KMS-11 (cell line): Measurements from ENCODE around the gene ALS2CL.

Experiments
- H2AFZ ChIP-seq: fragments of 200-600 bp; sonication (generic); 2 replicates; pipeline ENCODE4 v1.6.1; 2016; ENCODE audit warnings: antibody characterized with exemption, mixed run types, low read depth
- H3K27ac ChIP-seq: fragments of 200-600 bp; sonication (generic); 2 replicates; pipeline ENCODE4 v1.6.1; 2016; ENCODE audit warnings: mild to moderate bottlenecking, mixed run types
- H3K27me3 ChIP-seq: fragments of 200-600 bp; sonication (generic); 2 replicates; pipeline ENCODE4 v1.6.1; 2017; ENCODE audit warnings: mild to moderate bottlenecking, low read depth, mixed run types, moderate library complexity; ENCODE audit not compliant: insufficient read depth
- H3K36me3 ChIP-seq: fragments of 200-600 bp; sonication (generic); 2 replicates; pipeline ENCODE4 v1.6.1; 2017; ENCODE audit warnings: mild to moderate bottlenecking, mixed run types; ENCODE audit not compliant: insufficient read depth
- H3K4me1 ChIP-seq: fragments of 200-600 bp; sonication (generic); 2 replicates; pipeline ENCODE4 v1.6.1; 2016; ENCODE audit warnings: mild to moderate bottlenecking, low read depth, mixed run types; ENCODE audit not compliant: poor library complexity, severe bottlenecking
- H3K4me2 ChIP-seq: fragments of 200-600 bp; sonication (generic); 2 replicates; pipeline ENCODE4 v1.7.0; 2016; ENCODE audit warnings: mild to moderate bottlenecking, mixed run types
- H3K4me3 ChIP-seq: fragments of 200-600 bp; sonication (generic); IDR thresholded peaks from 2 replicates; pipeline ENCODE4 v1.6.1; 2017; ENCODE audit warnings: low read depth, low read length, mixed read lengths; ENCODE audit not compliant: insufficient read depth
- H3K79me2 ChIP-seq: fragments of 200-600 bp; sonication (generic); 2 replicates; pipeline ENCODE4 v1.6.1; 2016; ENCODE audit warnings: low read depth, mixed run types; ENCODE audit not compliant: insufficient read depth
- H3K9ac ChIP-seq: fragments of 200-600 bp; sonication (generic); 2 replicates; pipeline ENCODE4 v1.6.1; 2016; ENCODE audit warnings: mild to moderate bottlenecking, mixed run types
- H4K20me1 ChIP-seq: fragments of 200-600 bp; sonication (generic); 2 replicates; pipeline ENCODE4 v1.6.1; 2016; ENCODE audit warnings: mild to moderate bottlenecking, mixed run types; ENCODE audit not compliant: insufficient read depth
- TF ChIP-seq, protein P1 (sequence below): fragments of 200-600 bp; sonication (generic); conservative IDR thresholded peaks from 2 replicates; pipeline ENCODE4 v1.6.1; 2017; ENCODE audit warnings: low read depth, mild to moderate bottlenecking, antibody characterized with exemption, low read length, moderate library complexity, mixed read lengths

The ALS2CL gene

DNA sequence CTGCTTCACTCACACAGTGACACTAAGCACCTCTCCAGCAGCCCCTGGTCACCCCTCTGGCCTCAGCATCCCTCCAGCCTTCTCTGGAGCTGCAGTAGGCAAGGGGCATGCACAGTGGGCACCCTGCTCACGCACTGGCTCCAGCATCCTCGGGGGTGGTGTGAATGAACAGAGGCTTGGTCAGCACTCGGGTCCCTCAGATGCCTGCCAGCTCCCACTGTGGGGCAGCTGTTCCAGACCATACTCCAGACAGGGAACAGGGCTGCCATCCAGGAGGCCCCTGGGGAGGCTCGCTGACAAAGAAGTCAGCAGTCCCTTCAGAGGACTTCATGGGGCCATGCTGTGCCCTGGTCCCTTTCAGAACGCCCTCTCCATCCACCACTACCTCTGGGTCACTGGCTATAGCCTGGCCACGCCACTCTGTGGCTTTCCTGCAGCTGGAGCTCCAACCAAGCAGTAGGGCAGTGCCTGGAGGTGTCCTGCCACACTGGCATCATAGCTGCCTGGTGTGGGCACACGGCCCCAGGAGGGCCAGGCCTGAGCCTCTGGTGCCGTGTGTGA lies 26.3 kb downstream of the ALS2CL start:
- Histone ChIP-seq H3K27ac (no peak overlapping the region), H4K20me1 (no peaks in the 10 kb centered on the region), H3K79me2 (no peaks in the 10 kb centered on the region), H3K4me2 (no peak overlapping the region), H3K36me3 (no peaks in the 10 kb centered on the region), H3K9ac (no peak overlapping the region), H3K4me1 (no peaks in the 10 kb centered on the region), H3K4me3 (no peak overlapping the region), H3K27me3 (no peaks in the 10 kb centered on the region), H2AFZ (no peak overlapping the region)
- TF ChIP-seq, protein P1, sequence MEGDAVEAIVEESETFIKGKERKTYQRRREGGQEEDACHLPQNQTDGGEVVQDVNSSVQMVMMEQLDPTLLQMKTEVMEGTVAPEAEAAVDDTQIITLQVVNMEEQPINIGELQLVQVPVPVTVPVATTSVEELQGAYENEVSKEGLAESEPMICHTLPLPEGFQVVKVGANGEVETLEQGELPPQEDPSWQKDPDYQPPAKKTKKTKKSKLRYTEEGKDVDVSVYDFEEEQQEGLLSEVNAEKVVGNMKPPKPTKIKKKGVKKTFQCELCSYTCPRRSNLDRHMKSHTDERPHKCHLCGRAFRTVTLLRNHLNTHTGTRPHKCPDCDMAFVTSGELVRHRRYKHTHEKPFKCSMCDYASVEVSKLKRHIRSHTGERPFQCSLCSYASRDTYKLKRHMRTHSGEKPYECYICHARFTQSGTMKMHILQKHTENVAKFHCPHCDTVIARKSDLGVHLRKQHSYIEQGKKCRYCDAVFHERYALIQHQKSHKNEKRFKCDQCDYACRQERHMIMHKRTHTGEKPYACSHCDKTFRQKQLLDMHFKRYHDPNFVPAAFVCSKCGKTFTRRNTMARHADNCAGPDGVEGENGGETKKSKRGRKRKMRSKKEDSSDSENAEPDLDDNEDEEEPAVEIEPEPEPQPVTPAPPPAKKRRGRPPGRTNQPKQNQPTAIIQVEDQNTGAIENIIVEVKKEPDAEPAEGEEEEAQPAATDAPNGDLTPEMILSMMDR: no peak

DNA sequence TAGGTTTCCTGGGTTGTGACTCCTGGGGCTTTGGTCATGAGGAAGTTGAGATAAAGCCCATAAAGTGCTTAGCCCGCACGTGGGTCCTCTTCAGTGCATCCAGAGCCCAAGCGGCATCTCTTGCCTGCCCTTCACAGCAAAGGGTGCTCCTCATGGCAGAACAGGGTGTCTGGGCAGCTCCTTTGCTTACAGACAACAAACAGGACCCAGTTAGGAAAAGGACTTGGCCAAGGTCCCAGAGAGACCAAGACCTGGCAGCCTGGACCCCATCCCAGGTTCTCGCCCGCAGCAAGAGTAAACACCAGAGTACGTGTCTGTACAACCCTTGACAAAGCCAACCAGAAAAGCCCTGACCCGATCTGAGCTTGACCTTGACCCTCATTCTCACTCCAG lies 27.0 kb downstream of the ALS2CL start:
- H3K27me3 ChIP-seq: no peaks in the 10 kb centered on the region
- H3K79me2 ChIP-seq: no peaks in the 10 kb centered on the region
- no peaks in the 10 kb centered on the region for H3K4me1 ChIP-seq
- H3K36me3 ChIP-seq: no peaks in the 10 kb centered on the region
- no peak overlapping the region for H3K27ac ChIP-seq
- TF ChIP-seq, protein P1: no peak
- no peak overlapping the region for H3K4me2 ChIP-seq
- H3K9ac ChIP-seq: no peak overlapping the region
- no peaks in the 10 kb centered on the region for H4K20me1 ChIP-seq
- no peak overlapping the region for H3K4me3 ChIP-seq
- H2AFZ ChIP-seq: no peak overlapping the region

DNA sequence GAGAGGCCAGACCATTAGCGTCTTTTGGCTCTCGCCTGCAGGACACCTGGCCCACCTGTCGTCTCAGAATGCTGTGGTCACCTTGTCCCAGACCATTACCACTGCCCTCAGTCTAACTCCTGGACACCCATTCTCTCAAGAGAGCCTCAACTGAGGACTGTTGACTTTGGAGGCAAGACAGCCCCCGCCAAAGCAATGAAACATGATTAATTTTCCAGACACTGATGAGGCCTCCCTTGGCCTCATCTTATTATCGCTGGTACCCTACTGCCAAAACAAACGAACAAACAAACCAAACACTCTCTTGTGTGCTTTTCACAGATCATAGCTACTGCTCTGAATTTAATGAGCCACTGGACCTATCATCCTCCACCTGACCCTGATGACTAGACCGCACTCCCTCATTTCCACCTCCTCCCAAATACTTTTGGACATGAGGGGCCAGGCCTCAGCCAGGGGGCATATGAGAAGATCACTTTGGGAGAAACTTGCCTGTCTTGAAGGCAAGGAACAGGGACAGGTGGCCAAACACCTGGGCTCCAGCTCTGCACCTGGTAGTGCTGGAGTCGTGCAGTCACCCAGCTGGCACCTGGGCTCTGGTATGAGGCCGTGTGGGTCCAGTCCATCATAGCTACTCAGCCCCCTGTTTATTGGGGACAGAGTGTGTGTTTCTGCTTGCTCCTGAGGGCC lies 27.6 kb downstream of the ALS2CL start:
- H3K36me3 ChIP-seq: no peaks in the 10 kb centered on the region
- TF ChIP-seq, protein P1: no peak

DNA sequence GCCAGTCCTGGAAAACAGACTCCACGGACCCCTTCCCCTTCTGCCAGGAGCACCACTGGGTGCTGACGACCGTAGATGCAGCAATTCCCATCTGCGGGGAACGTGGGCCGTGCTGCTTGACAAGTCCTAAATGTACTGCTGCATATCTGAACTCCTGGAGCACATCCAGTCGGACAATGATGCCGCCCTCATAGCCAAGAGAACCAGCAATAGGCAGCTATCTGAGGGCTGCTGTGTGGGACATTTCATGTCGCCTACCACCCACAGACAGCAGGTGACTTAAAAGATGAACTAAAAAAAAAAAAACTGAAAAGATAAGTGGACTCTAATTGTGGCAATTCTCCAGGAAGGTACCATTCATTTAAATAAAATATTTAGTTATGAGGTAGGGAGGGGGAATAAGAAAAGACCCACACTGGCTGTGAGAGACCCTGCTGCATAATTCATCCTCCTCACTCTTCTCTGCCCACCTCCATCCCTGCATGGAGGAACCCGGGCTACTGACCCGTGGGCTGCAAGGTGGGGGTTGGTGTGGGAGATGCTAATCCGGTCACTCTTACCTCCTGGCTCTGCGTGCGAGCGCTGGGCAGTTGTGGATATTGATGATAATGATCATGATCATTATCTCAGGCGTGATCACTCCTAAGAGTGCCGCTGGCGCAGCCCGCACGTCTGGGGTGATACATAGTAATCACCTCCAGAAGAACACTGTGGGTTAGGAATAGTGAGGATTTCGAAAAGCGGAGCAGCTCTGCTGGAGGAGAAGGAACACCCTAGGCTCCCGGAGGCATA lies 28.3 kb downstream of the ALS2CL start:
- Histone ChIP-seq H4K20me1 (no peaks in the 10 kb centered on the region), H3K27me3 (no peaks in the 10 kb centered on the region), H3K4me2 (no peak overlapping the region), H3K4me1 (no peaks in the 10 kb centered on the region), H3K4me3 (no peak overlapping the region), H2AFZ (no peak overlapping the region), H3K27ac (no peak overlapping the region), H3K79me2 (no peaks in the 10 kb centered on the region), H3K9ac (no peak overlapping the region), H3K36me3 (no peaks in the 10 kb centered on the region)
- TF ChIP-seq, protein P1: no peak

More for the DNA sequence above, 27.6 kb downstream of the ALS2CL start:
- H3K4me3 ChIP-seq: no peak overlapping the region
- no peak overlapping the region for H3K9ac ChIP-seq
- H3K4me2 ChIP-seq: no peak overlapping the region
- H4K20me1 ChIP-seq: no peaks in the 10 kb centered on the region
- no peaks in the 10 kb centered on the region for H3K79me2 ChIP-seq
- H3K27ac ChIP-seq: no peak overlapping the region
- no peaks in the 10 kb centered on the region for H3K27me3 ChIP-seq
- H2AFZ ChIP-seq: no peak overlapping the region
- H3K4me1 ChIP-seq: no peaks in the 10 kb centered on the region
